Spinal cord (tissue), 10 donors: ENCODE data around the gene DNAH2. TPM values are rescaled to one million over a fixed set of nuclear protein-coding genes. Genes with fewer than 3 reads are reported as not detected.

Source experiments
- DNase-seq, 6 donors: peaks; one replicate each; pipeline versions ENCODE4 v3.0.0 to v3.0.0-alpha.2; 2013 to 2015; ENCODE audit warnings: low spot score in 6 of 6, low read depth in 4 of 6
- H3K27ac ChIP-seq: one replicate; pipeline ENCODE4 v1.5.1; 2013; ENCODE audit warnings: low read depth, low read length, control low read depth
- H3K27me3 ChIP-seq: one replicate; pipeline ENCODE4 v1.6.1; 2013; ENCODE audit warnings: low read length; ENCODE audit not compliant: control insufficient read depth, insufficient read depth
- H3K36me3 ChIP-seq: one replicate; pipeline ENCODE4 v1.6.1; 2013; ENCODE audit warnings: low read length; ENCODE audit not compliant: control insufficient read depth, insufficient read depth
- H3K4me1 ChIP-seq: one replicate; pipeline ENCODE4 v1.6.1; 2013; ENCODE audit warnings: low read length; ENCODE audit not compliant: control insufficient read depth, insufficient read depth
- H3K4me3 ChIP-seq: one replicate; pipeline ENCODE4 v1.5.1; 2013; ENCODE audit warnings: low read depth, low read length, control low read depth
- H3K9me3 ChIP-seq: one replicate; pipeline ENCODE4 v1.6.1; 2013; ENCODE audit warnings: low read length; ENCODE audit not compliant: control insufficient read depth, insufficient read depth
- WGBS: methylation state at CpG from one replicate; pipeline ENCODE4 v1.1.5; 2013; ENCODE audit warnings: missing lambda C conversion rate; ENCODE audit not compliant: insufficient coverage; 5-methylcytosine and 5-hydroxymethylcytosine counted together
- polyA plus RNA-seq, 2 donors: library from polyadenylated mRNA; unstranded; fragments of 120-200 nt; gene quantifications; one replicate each; pipeline ENCODE4 v1.2.1, GENCODE V29; 2013; ENCODE audit not compliant: insufficient read length in 2 of 2
- total RNA-seq, 2 donors: library from RNA; depleted of rRNA in 1 of 2; stranded (reverse); fragments of 120-200 nt in 1 of 2; fragments of >200 nt in 1 of 2; gene quantifications; one replicate each; pipeline versions ENCODE4 v1.2.3 to v1.2.4, GENCODE V29; 2013 to 2014
- donor health status: healthy.

Gene DNAH2
- total and polyA plus RNA-seq, 4 donors = 1.3 to 3.2 (median 2.9) TPM

DNA sequence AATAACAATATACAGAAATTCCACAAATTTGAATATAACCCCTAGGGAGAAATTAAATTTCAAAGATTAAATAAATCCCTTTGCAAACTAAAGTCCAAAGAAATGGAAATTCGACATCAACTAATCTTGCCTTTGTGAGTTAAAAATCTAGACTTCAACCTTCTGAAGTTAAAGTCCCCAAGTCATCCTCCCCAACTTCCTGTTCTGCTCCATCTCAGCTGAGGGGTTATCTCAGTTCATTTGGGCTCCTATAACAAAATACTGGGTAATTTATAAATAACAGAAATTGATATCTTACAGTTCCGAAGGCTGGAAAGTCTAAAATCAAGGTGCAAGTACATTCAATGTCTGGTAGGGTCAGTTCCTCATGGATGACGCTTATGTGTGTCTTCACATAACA is 93.7 kb downstream of the DNAH2 start:
- peaks cover 3% of the 10 kb centered on the region for H3K36me3 ChIP-seq
- H3K9me3 ChIP-seq = no peaks in the 10 kb centered on the region
- no peak for DNase-seq
- no peaks in the 10 kb centered on the region for H3K4me1 ChIP-seq
- no peaks in the 10 kb centered on the region for H3K27me3 ChIP-seq
- no peak overlapping the region for H3K27ac ChIP-seq
- no peak overlapping the region for H3K4me3 ChIP-seq
- WGBS = 80% methylated on average over 1 of the region's 3 CpGs

- no peak overlapping the region for H3K27ac ChIP-seq
- H3K27me3 ChIP-seq = no peaks in the 10 kb centered on the region
- H3K9me3 ChIP-seq = no peaks in the 10 kb centered on the region
- H3K4me3 ChIP-seq = no peak overlapping the region
- DNase-seq = no peak
- H3K4me1 ChIP-seq = no peaks in the 10 kb centered on the region
- peaks cover 3% of the 10 kb centered on the region for H3K36me3 ChIP-seq
- WGBS = 88% methylated on average over 3 of the region's 5 CpGs
Observed at GRCh38 chr17:7814969-7815368, 97.4 kb downstream of the DNAH2 start.

GRCh38 chr17:7816926-7817642 is 99.5 kb downstream of the DNAH2 start:
- Histone ChIP-seq H3K36me3 (peaks cover 3% of the 10 kb centered on the region), H3K27me3 (no peaks in the 10 kb centered on the region), H3K4me3 (no peak overlapping the region), H3K27ac (no peak overlapping the region), H3K4me1 (no peaks in the 10 kb centered on the region), H3K9me3 (no peaks in the 10 kb centered on the region)
- WGBS = 92% methylated on average over 10 of the region's 10 CpGs
- no peak for DNase-seq

- Histone ChIP-seq H3K27me3 (no peaks in the 10 kb centered on the region), H3K4me1 (no peaks in the 10 kb centered on the region), H3K36me3 (peaks cover 3% of the 10 kb centered on the region), H3K27ac (no peak overlapping the region), H3K4me3 (no peak overlapping the region), H3K9me3 (no peaks in the 10 kb centered on the region)
- no peak for DNase-seq
- WGBS = 93% methylated on average over 8 of the region's 9 CpGs
Observed at GRCh38 chr17:7817643-7817964, 100.1 kb downstream of the DNAH2 start.

GRCh38 chr17:7818026-7818425 is 100.5 kb downstream of the DNAH2 start:
- Histone ChIP-seq H3K9me3 (no peaks in the 10 kb centered on the region), H3K4me1 (no peaks in the 10 kb centered on the region), H3K4me3 (no peak overlapping the region), H3K36me3 (peaks cover 3% of the 10 kb centered on the region), H3K27ac (no peak overlapping the region), H3K27me3 (no peaks in the 10 kb centered on the region)
- 73% methylated on average over 3 of the region's 10 CpGs for WGBS
- no peak for DNase-seq

DNA sequence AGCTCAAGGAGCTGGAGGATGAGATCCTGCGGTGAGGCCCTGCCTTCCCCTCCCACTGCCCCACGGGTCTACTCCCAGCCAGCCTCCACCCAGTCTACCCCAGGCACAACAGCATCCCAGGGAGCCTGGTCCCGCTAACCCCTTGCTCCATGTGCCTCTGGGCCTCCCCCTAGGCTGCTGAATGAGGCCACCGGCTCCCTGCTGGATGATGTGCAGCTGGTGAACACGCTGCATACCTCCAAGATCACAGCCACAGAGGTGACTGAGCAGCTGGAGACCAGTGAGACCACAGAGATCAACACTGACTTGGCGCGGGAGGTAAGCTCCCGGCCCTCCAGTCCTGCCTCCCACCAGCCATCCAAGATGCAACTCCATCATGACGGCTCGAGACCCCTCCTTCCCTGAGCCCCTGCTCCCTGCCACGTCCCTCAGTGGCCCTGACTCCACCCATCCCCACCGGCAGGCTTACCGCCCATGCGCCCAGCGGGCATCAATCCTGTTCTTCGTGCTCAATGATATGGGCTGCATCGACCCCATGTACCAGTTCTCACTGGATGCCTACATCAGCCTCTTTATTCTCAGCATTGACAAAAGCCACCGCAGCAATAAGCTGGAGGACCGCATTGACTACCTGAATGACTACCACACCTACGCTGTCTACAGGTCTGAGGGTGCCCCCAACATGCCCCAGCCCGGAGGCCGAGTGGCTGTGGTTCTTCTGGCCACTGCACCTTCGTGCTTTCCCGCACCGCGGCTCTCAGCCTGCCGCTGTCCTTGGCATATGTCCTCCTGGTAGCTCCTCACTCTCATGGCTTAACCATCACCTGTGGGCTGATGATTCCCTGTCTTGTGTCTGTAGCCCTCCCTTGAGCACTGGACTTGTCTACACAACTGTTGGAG is 101.5 kb downstream of the DNAH2 start:
- H3K27me3 ChIP-seq = no peaks in the 10 kb centered on the region
- no peak overlapping the region for H3K27ac ChIP-seq
- no peak overlapping the region for H3K4me3 ChIP-seq
- H3K36me3 ChIP-seq = peaks cover 4% of the 10 kb centered on the region
- no peaks in the 10 kb centered on the region for H3K9me3 ChIP-seq
- DNase-seq = no peak
- 81% methylated on average over 27 of the region's 27 CpGs for WGBS
- H3K4me1 ChIP-seq = no peaks in the 10 kb centered on the region

DNA sequence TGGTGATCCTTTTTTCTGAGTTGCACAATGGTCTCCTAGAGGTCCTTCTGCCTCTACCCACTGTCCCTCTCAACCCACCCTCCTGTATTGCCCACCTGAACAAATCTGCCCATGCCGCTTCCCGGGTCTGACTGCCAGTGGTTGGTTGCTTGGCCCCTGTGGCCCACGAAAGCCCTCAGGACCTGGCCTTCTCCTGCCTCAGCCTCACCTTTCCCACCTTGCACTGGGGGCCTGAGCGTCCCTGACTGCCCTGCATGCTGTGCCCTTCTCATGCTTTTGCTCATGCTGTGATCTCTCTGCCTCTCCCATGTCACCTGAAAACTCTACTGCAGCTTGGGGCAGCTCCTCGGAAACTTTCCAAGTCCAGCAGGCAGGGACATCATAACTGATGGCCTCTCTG is 102.7 kb downstream of the DNAH2 start:
- H3K4me3 ChIP-seq = no peak overlapping the region
- DNase-seq = no peak
- no peaks in the 10 kb centered on the region for H3K9me3 ChIP-seq
- WGBS = 75% methylated on average over 5 of the region's 5 CpGs
- peaks cover 6% of the 10 kb centered on the region for H3K36me3 ChIP-seq
- H3K27ac ChIP-seq = no peak overlapping the region
- no peaks in the 10 kb centered on the region for H3K4me1 ChIP-seq
- H3K27me3 ChIP-seq = no peaks in the 10 kb centered on the region

GRCh38 chr17:7822126-7822525 is 104.6 kb downstream of the DNAH2 start:
- 70% methylated on average over 11 of the region's 14 CpGs for WGBS
- H3K27me3 ChIP-seq = no peaks in the 10 kb centered on the region
- H3K4me1 ChIP-seq = no peaks in the 10 kb centered on the region
- peaks cover 6% of the 10 kb centered on the region for H3K36me3 ChIP-seq
- no peak for DNase-seq
- no peak overlapping the region for H3K4me3 ChIP-seq
- no peaks in the 10 kb centered on the region for H3K9me3 ChIP-seq
- H3K27ac ChIP-seq = no peak overlapping the region

DNA sequence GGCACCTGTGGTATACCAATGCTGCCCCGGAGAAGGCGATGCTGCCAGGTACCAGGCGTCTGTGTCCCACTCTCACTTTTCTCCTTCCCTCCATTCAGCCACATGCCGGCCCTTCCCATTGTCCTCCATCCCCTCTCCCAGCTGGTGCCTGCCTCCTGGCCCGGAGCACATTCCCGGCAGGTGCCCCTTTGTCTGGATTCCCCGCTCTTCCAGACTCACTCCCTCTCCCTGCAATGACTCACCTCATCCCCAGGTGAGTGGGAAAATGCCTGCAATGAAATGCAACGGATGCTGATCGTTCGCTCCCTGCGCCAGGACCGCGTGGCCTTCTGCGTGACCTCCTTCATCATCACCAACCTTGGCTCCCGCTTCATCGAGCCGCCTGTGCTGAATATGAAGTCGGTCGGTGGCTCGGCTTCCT is 106.0 kb downstream of the DNAH2 start:
- no peaks in the 10 kb centered on the region for H3K27me3 ChIP-seq
- no peak overlapping the region for H3K27ac ChIP-seq
- WGBS = 76% methylated on average over 20 of the region's 20 CpGs
- H3K4me3 ChIP-seq = no peak overlapping the region
- no peak for DNase-seq
- no peaks in the 10 kb centered on the region for H3K9me3 ChIP-seq
- no peaks in the 10 kb centered on the region for H3K4me1 ChIP-seq
- peaks cover 5% of the 10 kb centered on the region for H3K36me3 ChIP-seq
